HEK293T (cell line): ENCODE results near the gene CSNK2A1.

Experiments
- CTCF ChIA-PET: fragments of 350-600 bp; formaldehyde crosslinking; extraction: SDS; loops from one replicate; lab custom pipeline; 2021; ENCODE audit warnings: antibody characterized with exemption, inconsistent platforms; lab: Yijun Ruan, JAX
- POLR2A ChIA-PET: fragments of 350-600 bp; formaldehyde crosslinking; extraction: SDS; loops from one replicate; lab custom pipeline; 2020; ENCODE audit warnings: antibody characterized with exemption, inconsistent platforms; lab: Yijun Ruan, JAX
- DNase-seq: peaks from one replicate; pipeline ENCODE4 v3.0.0; 2012; ENCODE audit warnings: mixed read lengths; ENCODE audit errors: extremely low spot score
- ARNT ChIP-seq: fragments of 450-650 bp; IDR thresholded peaks from 2 replicates; pipeline ENCODE4 v1.6.1; 2017; ENCODE audit warnings: mild to moderate bottlenecking
- BHLHE40 ChIP-seq: fragments of 450-650 bp; IDR thresholded peaks from 2 replicates; pipeline ENCODE4 v1.6.1; 2016; ENCODE audit warnings: mild to moderate bottlenecking, moderate library complexity, borderline replicate concordance
- CTBP1 ChIP-seq: fragments of 450-650 bp; IDR thresholded peaks from 2 replicates; pipeline ENCODE4 v1.6.1; 2016; ENCODE audit warnings: borderline replicate concordance
- ELF4 ChIP-seq: fragments of 450-650 bp; IDR thresholded peaks from 2 replicates; pipeline ENCODE4 v1.6.1; 2017; ENCODE audit warnings: antibody characterized with exemption
- FOXA1 ChIP-seq: fragments of 450-650 bp; IDR thresholded peaks from 2 replicates; pipeline ENCODE4 v1.6.1; 2016; ENCODE audit warnings: mild to moderate bottlenecking
- FOXK2 ChIP-seq: fragments of 450-650 bp; IDR thresholded peaks from 2 replicates; pipeline ENCODE4 v1.6.1; 2016; ENCODE audit warnings: mild to moderate bottlenecking
- FOXM1 ChIP-seq: fragments of 450-650 bp; IDR thresholded peaks from 2 replicates; pipeline ENCODE4 v1.6.1; 2017; ENCODE audit warnings: mild to moderate bottlenecking, borderline replicate concordance
- HDGF ChIP-seq: fragments of 450-650 bp; IDR thresholded peaks from 2 replicates; pipeline ENCODE4 v1.6.1; 2017; ENCODE audit warnings: antibody characterized with exemption, borderline replicate concordance
- L3MBTL2 ChIP-seq: fragments of 450-650 bp; conservative IDR thresholded peaks from 2 replicates; pipeline ENCODE4 v1.6.1; 2016; ENCODE audit warnings: mild to moderate bottlenecking
- LEF1 ChIP-seq: fragments of 450-650 bp; IDR thresholded peaks from 2 replicates; pipeline ENCODE4 v1.6.1; 2017; ENCODE audit warnings: mild to moderate bottlenecking, borderline replicate concordance
- NFRKB ChIP-seq: fragments of 450-650 bp; IDR thresholded peaks from 2 replicates; pipeline ENCODE4 v1.6.1; 2016; ENCODE audit warnings: mild to moderate bottlenecking, moderate library complexity
- SP1 ChIP-seq: fragments of 450-650 bp; IDR thresholded peaks from 2 replicates; pipeline ENCODE4 v1.6.1; 2017
- SUZ12 ChIP-seq: fragments of 450-650 bp; IDR thresholded peaks from 2 replicates; pipeline ENCODE4 v1.6.1; 2016; ENCODE audit warnings: mild to moderate bottlenecking
- TARDBP ChIP-seq: fragments of 450-650 bp; IDR thresholded peaks from 2 replicates; pipeline ENCODE4 v1.6.1; 2016
- ZNF384 ChIP-seq: fragments of 450-650 bp; IDR thresholded peaks from 2 replicates; pipeline ENCODE4 v1.6.1; 2016
- TF ChIP-seq, protein P1 (sequence below): fragments of 450-650 bp; IDR thresholded peaks from 2 replicates; pipeline ENCODE4 v1.6.1; 2016

CSNK2A1 gene

DNA sequence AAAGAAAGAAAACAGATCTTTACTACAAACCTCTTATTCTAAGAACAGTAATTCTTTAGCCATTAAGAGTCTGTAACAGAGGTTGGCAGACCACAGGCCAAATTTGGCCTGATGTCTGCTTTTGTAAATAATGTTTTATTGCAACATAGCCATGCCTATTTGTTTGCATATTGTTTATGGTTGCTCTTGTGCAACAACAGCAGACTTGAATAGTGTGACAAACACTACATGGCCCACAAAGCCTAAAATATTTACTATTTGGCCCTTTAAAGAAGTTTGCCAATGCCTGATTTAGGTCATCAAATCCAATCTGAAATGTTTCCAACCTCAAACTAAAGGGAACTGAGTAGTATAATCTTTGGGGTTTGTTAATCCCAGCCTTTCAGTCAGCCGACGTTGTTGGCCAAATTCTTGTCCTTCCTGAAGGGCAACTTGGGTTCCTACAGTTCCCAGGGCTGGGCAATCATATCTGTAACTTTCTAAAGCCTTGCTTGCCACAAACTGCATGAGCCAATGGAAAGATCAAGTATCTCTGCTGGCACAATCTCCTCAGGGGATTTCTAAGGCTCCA lies 47.4 kb downstream of the CSNK2A1 start:
- TF ChIP-seq FOXM1 (no peak), FOXK2 (no peak), BHLHE40 (no peak), TARDBP (no peak), NFRKB (no peak), LEF1 (no peak), L3MBTL2 (no peak), ARNT (no peak), CTBP1 (no peak), SUZ12 (no peak), HDGF (no peak), ZNF384 (no peak), SP1 (no peak), FOXA1 (no peak)
- TF ChIP-seq, protein P1, sequence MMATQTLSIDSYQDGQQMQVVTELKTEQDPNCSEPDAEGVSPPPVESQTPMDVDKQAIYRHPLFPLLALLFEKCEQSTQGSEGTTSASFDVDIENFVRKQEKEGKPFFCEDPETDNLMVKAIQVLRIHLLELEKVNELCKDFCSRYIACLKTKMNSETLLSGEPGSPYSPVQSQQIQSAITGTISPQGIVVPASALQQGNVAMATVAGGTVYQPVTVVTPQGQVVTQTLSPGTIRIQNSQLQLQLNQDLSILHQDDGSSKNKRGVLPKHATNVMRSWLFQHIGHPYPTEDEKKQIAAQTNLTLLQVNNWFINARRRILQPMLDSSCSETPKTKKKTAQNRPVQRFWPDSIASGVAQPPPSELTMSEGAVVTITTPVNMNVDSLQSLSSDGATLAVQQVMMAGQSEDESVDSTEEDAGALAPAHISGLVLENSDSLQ = no peak
- ChIA-PET CTCF (no interaction called here), POLR2A (no interaction called here)
- DNase-seq = no peak

DNA sequence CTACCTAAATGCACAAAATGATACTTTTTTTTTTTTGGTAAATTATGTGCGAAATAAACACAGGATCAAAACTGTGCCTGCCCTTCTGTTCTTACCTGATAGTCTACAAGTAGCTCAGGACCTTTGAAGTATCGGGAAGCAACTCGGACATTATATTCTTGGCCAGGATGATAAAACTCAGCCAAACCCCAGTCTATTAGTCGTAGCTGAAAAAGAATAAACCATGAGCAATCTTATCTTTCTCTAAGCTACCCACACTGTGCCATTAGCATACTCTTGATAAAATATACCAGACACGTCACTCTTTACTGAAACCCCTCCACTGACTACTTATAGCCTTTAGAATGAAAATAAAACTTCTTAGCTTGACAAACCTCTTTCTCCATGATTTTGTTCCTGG lies 51.4 kb downstream of the CSNK2A1 start:
- CTCF ChIA-PET = no interaction called here
- POLR2A ChIA-PET = no interaction called here
- TF ChIP-seq CTBP1 (no peak), FOXA1 (no peak), SUZ12 (no peak), FOXK2 (no peak), TARDBP (no peak), BHLHE40 (no peak), ARNT (no peak), FOXM1 (no peak), ZNF384 (no peak), ELF4 (no peak)
- TF ChIP-seq, protein P1 = no peak
- no peak for DNase-seq

DNA sequence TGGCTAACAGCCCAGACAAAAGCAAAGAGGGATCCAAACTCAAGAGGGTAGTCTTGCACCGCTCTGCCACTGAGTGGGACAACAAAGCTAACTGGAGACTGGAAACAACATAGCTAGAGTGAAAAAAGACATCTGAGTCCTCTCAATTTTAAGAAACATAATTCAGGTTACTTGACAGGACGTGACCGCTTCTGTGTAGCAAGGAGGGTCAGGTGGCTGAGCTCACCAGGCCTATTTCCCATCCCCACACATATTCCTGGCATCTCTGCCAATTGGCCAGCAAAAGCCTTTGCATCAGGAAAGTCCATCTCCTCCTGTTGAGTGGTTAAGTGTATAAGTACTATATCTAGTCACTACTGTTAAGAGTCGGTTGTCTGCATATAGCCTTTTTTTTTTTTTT lies 55.9 kb downstream of the CSNK2A1 start:
- POLR2A ChIA-PET = interaction anchor here (1.4 kb wide), 1 partner anchor 12 kb away, joined by 3 read pairs; no protein-coding TSS in a partner anchor
- DNase-seq = no peak
- CTCF ChIA-PET = interaction anchor here (0.5 to 0.6 kb wide), 2 partner anchors 21 to 122 kb away, joined by 3 to 4 read pairs; no protein-coding TSS in a partner anchor
- TF ChIP-seq BHLHE40 (no peak), LEF1 (no peak), CTBP1 (no peak), FOXA1 (no peak), ARNT (no peak), FOXK2 (no peak), ELF4 (no peak), SP1 (no peak), L3MBTL2 (no peak), NFRKB (no peak), FOXM1 (no peak), TARDBP (no peak), HDGF (no peak), ZNF384 (no peak), SUZ12 (no peak)
- TF ChIP-seq, protein P1 = no peak

DNA sequence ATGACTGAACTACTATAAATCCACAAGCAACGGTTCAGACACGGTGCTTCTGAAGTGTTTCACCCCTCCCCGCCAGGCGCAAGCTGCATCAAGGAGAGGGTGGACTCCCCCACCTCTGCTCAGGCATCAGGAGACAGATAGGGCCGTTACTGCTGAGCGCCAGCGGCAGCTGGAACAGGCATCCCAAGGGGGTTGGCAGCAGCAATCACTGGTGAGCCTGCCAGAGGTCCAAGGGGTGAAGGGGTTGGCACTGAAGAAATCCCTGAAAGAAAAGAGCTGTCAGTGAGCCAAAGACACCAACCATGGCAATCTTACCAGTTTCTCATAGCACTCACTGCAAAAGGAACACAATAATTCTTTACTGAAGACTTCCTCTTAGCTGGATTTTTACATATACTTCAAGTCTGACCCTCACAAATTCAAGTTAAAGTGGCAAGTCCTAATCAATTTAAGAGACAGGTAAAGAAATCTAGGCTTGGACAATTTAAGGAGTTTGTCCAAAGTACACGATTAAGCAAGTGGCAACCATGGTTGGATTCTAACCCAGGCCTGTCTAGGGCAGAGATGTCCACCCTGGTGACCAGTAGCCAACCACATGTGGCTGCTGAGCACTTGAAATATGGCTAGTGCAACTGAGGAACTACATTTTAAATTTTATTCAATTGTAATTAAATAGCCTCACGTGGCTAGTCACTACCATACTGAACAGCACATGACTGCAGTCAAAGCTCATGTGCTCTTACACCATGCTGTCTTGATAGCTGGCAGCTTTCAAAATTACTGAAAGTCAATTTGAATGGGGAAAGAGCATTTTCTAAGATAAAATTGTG lies 59.6 kb downstream of the CSNK2A1 start:
- POLR2A ChIA-PET = no interaction called here
- TF ChIP-seq FOXK2 = no peak
- no peak for TF ChIP-seq L3MBTL2
- no peak for TF ChIP-seq TARDBP
- no peak for TF ChIP-seq ARNT
- no peak for TF ChIP-seq ELF4
- TF ChIP-seq CTBP1 = no peak
- TF ChIP-seq, protein P1 = no peak
- no peak for TF ChIP-seq BHLHE40
- no peak for TF ChIP-seq LEF1
- no peak for TF ChIP-seq FOXM1
- no peak for TF ChIP-seq HDGF
- TF ChIP-seq NFRKB = no peak
- TF ChIP-seq SUZ12 = no peak
- no peak for TF ChIP-seq SP1
- no peak for TF ChIP-seq FOXA1
- TF ChIP-seq ZNF384 = no peak
- DNase-seq = no peak
- CTCF ChIA-PET = no interaction called here

DNA sequence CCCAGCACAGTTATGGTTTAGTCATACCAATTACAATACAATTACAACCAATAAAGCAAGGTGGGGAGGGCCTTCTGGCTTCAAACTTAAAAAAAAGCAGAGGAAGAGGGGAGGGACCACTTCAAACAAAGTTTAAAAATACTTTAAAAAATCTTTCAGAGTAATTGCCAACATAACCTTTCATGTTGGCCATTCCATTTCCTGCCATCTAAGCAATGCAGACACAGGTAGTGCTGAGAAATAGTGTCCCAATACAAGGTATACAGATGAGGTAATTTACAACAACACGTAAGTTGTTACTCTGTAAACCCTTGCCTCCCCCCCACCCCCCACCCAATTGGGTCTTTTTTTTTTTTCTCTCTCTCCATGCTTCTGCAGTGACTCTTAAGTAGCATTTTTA lies 62.4 kb downstream of the CSNK2A1 start:
- no peak for DNase-seq
- no peak for TF ChIP-seq SUZ12
- no peak for TF ChIP-seq ARNT
- TF ChIP-seq TARDBP = no peak
- no peak for TF ChIP-seq BHLHE40
- no peak for TF ChIP-seq HDGF
- TF ChIP-seq FOXA1 = no peak
- ChIA-PET CTCF (no interaction called here), POLR2A (no interaction called here)
